HG03108 (cell line): ENCODE measurements around the gene PCDH20.
"Not testable (repeated sequence)": the region's sequence is repeated elsewhere in the genome, so short reads cannot be mapped to it uniquely, and the experiment has no call there.

Experiments used
- ATAC-seq: cut with Tn5 transposase; IDR thresholded peaks from one replicate; pipeline ENCODE4 v1.9.1; 2021; ENCODE audit warnings: moderate library complexity; ENCODE audit not compliant: unreplicated experiment

The PCDH20 gene, protein sequence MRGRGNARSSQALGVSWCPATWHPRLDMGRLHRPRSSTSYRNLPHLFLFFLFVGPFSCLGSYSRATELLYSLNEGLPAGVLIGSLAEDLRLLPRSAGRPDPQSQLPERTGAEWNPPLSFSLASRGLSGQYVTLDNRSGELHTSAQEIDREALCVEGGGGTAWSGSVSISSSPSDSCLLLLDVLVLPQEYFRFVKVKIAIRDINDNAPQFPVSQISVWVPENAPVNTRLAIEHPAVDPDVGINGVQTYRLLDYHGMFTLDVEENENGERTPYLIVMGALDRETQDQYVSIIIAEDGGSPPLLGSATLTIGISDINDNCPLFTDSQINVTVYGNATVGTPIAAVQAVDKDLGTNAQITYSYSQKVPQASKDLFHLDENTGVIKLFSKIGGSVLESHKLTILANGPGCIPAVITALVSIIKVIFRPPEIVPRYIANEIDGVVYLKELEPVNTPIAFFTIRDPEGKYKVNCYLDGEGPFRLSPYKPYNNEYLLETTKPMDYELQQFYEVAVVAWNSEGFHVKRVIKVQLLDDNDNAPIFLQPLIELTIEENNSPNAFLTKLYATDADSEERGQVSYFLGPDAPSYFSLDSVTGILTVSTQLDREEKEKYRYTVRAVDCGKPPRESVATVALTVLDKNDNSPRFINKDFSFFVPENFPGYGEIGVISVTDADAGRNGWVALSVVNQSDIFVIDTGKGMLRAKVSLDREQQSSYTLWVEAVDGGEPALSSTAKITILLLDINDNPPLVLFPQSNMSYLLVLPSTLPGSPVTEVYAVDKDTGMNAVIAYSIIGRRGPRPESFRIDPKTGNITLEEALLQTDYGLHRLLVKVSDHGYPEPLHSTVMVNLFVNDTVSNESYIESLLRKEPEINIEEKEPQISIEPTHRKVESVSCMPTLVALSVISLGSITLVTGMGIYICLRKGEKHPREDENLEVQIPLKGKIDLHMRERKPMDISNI

DNA sequence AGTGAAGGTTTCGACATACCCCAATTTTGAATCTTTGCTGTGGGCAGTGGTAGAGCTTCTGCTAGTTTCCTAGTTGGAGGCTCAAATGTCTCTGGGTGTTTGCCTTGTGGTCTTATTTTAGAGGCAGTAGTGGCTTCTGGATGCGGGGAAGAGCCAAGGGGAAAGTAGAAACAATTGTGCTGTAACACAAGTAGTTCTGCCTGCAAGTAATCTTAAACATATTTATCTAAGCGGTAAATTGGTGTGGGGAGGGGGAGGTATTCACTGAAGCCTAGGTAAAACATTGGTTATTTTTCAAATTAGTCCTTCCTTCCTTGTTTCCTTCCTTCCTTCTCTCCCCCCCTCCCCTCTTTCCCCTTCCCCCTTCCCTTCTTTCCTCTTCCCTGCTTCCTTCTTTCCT, at the start of gene PCDH20:
PCDH20 (minus strand) TSS at position 101 of the 400 bp plus-strand sequence. CDS start 691 bp downstream, outside the sequence.
- no peak for ATAC-seq

DNA sequence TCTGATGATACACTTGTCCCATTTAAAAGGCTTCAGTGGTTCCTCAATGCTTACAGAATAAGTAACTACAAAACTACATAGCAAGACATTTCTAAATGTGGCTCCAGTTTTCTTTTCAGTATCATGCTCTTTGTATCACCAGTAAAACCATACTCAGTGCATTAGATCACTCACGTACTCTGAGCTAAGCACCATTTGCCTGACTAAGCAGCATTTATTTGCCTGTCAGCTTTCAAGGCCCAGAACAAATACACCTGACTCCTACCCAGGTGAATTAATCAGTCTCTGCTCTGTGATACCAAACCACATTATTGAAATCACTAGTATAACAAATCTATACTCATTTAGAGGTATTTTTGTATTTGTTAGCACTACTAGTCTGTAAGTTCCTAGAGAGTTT, 47.4 kb upstream of the PCDH20 start:
- no peak for ATAC-seq

DNA sequence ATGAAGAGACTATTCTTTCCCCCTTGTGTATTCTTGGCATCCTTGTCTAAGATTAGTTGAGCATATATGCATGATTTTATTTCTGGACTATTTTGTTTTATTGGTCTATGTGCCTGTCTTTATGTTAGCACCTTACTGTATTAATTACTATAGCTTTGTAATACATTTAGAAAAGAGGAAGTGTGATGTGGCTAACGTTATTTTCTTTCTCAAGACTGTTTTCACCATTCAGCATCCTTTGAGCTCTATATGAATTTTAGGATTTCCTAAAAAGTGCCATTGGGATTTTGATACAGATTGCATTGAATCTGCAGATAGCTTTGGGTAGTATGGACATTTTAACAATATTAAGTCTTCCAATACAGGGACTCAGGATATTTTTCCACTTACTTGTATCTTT, 37.5 kb upstream of the PCDH20 start:
- no peak for ATAC-seq

DNA sequence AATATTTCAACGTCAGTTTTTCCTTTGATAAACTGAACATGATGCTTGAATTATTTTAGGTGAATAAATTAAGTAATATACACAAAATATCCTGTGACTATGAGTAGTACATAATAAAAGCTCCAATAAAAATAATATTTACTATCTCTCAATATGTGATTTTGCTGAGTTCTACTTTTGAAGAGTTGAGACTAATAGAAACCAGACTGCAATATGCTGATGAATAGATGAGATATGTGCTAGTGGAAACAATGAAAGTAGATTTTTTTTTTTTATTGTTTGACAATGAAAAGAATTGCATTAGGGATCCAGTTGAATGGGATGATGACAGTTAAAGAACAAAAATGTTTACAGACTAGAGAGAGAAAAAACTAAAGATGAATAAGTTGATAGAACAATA, 16.4 kb upstream of the PCDH20 start:
- no peak for ATAC-seq

DNA sequence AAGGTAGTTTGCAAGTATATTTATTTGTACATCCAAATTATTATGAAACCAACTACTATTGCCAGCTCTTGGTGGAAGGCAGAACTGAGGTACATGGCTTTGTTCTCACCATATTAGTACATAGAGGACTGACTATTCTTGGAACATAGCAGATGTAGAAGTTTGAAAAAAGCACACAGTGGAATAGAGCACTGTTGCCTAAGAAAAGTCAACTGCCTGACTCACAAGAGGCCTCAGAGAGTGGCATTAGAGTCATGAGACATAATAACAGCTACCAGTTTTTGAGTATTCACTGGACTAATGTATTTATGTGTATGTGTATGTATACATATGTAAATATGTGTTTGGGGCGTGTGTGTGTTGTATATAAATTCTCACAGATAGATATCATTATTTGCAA, 8.3 kb upstream of the PCDH20 start:
- no peak for ATAC-seq

DNA sequence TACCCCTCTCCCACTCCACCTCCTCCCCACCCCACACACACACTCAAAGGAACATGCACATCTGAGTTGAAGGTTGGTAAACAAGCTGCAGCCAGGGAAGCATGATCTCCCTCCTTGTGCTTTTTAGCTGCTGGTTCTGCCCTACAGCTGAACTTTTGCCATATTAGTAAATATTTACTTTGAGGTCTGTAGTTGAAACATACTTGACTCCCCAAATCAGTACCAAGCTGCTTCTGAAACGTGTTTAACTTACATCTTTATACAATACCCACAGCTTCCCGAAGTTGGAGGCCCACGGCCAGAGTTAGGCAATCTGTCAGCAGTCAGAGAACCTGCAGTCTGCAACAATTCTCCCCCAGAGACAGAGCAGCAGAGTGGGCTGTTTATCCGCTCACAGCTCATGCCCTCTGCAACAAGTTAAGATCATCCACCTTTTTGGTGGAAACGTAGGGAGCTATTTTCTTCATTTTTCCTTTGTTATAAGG, 1.5 kb upstream of the PCDH20 start:
- ATAC-seq, result no peak

DNA sequence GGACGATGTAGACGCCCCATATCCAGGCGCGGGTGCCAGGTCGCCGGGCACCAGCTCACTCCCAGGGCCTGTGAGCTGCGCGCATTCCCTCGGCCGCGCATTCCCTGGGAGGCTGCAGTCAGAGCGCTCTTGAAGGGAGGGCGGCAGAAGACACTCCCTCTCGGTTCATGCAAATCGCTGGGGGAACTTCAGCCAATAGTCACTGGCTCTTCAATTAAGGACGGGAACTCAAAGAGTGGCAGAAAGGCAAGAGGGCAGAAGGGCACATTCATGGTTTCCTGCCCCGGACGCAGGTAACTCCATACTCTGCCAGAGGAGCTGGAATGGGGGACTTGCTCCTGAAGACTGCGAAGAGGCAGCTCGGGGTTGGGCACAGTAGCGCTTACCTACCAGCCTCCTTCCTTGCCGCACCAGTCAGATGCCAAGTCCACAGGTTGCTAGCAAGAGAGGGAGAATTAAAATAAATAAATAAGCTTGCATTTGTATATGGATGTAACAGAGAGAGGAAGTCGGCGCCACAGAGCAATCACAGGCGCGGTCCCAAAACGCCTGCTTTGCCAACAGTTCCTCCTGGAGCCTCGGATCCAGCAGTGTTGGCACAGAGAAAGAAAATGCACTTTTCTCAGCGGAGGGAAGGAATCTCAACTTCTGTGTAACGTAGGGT, 459 bp downstream of the PCDH20 start:
- ATAC-seq, result no peak

DNA sequence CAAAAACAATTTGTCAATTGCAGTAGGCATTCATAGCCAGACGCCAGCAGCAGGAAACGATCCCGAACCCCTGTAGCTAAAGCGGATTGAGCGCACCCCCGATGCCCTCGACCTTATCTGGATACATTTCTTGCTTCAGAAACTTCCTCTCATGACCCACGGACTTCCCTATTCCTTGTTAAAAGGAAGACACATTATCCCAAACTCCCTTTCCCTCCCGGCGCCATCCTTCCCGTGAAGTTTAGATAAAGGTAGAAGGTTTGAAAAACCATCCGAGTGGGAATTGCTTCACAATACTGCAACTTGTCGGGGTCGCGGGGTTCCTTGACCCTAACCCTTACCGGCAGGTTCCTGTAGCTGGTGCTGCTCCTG, 977 bp downstream of the PCDH20 start:
- no peak for ATAC-seq

DNA sequence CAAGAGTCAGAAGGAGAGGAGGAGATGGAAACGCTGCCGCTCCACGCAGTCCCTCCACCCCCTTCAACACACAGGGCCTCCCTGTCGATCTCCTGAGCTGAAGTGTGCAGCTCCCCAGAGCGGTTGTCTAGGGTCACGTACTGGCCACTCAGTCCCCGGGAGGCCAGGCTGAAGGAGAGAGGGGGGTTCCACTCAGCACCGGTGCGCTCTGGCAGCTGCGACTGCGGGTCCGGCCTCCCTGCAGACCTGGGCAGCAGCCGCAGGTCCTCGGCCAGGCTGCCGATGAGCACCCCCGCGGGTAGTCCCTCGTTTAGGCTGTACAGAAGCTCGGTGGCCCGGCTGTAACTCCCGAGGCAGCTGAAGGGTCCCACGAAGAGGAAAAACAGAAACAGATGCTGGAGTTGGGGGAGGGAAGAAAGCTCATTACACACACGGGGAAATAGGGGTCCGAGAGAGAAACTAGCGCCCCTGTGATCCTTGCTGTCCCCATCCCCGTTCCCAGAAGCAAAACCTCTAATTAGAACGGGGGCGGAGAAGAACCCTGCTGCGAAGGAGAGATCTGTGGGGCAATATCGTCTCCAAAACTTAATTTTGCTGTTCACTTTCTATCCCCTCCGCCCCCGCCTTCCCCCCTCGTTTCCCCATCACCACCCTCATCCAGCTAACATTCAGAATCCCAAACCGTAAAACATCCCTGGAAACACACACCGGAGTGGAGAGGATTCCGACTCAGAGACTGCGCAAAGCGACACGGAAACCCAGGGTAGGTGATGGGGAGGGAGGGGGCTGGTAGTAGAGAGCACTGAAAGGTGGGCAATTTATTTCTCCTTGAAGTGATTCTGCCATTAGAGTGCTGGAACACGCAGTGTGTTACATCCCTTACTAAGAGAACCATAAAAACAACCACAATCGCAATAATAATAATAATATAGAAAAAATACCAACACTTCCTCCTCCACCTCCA, 1.8 kb downstream of the PCDH20 start:
- ATAC-seq, result no peak

DNA sequence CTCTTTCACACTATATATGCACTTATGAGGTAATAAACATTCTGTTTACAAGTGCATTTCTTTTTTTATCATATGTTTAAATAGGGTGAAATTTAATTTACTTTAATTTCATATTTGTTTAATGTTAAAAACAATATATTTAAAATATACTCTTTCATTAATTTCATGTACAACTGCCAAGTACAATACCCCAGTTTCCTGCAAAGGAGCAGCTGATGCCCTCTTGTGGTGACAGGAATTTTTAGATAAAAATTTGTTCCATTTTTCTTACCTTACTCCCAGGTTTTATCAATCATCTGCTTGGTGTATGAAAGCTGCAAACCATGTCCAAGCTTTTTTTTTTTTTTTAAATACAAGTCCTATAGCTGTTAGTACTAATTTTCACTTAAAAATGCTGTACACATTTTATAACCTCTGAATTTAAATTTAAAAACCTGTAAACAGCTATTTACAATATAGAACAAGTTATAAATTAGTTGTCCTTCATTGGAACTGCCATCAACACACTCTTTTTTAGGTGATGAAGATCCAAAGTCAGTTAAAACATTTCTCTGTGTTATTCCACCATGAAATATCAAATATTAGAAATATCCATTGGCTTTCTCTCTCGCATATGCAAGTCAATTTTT, 4.9 kb downstream of the PCDH20 start:
- ATAC-seq, result no peak

DNA sequence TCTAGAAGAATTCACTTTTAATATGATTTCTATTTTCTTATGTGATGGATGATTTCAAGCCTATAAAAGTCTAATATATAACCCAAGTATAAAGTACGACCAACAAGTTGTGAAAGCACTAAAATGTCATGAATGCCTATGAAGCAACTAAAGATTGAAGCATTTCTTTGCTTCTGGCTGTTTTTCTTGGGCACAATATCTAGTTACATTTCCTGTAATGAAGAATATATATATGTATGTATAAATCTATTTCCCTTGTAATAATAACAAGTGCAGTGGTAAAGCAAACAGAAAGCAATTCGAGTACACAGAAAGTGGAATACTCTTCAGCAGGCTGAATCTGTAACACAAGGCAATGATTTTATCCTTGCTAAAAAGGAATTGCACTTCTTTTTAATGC, 5.4 kb downstream of the PCDH20 start:
- ATAC-seq, result no peak

DNA sequence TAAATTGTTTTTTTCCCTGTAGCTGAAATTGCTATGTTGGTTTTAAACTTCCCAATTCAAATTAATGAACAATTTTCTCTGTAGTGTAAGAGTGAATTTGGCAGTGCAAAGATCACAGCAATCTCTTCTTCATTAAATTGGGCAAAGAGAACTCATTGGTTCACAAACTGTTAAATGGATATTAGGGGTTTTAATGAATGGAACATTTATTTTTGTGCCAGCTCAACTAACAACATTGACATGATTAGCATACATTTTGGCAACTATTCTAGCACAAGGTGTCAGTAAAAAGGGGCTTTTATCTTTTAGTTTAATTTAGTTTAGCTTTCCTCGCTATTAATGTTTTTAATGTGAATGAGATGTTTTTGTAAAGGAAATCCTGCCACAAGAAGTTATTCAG, 7.1 kb downstream of the PCDH20 start:
- ATAC-seq, result no peak

DNA sequence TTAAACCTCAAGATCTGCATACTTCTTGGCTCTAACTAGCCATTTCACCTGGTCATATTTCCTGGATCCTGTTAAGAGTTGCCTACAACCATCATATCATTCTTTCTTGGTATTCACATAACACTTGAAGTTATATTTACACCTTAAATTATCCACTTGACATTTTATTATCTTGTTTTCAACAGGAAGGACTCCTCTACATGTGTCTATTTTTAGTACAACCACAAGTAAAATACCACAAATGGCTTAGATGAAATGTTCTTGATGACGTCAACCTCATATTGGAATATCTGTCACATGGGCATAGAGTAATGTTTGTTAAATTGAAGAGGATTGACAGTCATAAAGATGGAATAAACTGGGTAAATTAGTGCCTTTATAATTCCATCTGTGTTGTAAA, 9.4 kb downstream of the PCDH20 start:
- ATAC-seq, result no peak

DNA sequence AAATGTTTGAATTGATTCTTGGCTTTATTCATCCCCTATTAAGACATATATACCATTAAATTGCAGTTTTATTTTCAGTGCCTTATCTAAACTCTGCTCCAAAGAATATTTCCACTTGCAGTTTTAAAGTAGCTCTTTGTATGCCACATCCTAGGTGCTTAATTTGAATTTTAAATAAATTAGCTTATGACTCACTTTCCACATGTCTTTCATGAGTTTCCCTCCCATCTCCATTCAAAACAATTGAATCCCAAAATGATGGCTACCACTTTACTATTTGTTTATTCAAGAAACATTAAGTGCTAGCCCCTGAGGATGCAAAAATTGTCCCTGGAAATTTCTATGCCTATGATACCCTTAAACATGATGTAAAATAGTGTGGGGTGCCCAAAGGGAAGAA, 19.5 kb downstream of the PCDH20 start:
- ATAC-seq, result no peak

DNA sequence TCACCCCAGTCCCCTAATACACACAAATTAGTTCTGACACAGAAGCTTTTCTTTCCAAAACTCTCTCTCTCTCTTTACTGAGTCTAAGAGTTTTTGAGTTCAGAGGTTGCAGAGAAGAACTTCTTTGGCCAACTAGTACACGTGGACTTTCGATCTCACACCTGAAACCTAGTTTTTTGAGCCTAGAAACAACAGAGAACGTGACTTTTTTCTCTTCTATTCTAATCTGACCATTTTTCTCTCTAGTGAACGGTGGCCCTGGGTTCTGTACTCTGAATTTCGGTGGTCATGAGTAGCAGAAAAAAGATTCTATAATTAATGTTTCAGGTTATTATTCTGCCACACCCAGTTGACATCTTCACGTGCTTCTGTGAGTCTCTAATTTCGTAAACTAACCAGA, 24.2 kb downstream of the PCDH20 start:
- ATAC-seq, result no peak

DNA sequence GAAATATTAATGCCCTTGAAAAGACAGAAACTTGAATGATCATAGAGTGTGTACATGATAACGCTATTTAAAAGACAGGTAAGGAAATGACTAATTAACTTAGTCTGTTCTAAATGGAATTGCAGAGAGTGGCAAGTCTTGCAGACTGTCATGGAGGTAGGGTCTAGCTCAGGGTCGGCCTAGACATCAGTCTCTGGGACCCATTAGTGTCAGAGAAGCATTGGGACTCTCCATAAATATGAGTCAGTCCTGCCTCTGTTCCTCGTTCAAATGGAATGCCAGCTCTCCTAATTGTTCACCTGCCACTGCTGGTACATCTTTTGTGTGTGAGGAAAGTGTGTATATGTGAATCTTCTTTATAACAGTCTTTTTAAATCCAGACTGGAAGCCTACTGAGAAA, 28.0 kb downstream of the PCDH20 start:
- no peak for ATAC-seq

DNA sequence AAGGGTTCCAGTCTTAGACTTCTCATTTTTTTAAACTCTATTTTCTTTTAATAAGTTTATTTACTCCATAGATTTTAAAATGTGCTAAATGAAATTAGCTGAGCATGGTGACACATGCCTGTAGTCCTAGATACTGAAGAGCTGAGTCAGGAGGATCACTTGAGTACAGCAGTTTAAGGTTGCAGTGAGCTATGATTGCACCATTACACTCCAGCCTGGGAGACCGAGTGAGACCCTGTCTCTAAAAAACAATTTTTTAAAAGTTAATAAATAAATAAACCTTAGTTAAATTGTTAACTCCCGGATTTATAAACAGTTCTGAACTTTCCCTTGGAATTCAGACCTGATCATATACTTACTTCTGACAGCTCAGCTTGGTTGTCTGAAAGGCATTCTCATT, 32.5 kb downstream of the PCDH20 start:
- ATAC-seq, result no peak

DNA sequence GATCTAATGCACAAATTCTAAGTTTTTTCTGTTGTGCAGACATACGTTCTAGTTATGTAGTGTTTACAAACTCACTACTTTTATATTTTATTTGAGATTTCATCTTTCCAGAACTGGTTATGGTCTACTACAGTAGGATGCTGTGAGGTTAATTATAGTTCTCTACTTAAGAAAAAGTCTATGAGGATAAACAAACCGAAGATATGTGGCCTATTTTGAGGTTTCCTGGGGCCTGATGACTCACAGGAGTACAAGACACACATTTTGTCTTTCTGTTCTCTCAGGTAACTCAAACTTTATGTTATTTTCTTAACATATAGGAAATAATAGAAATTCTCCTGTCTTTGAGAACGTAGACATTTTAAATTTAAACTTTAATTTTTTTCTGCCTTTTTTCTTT, 45.1 kb downstream of the PCDH20 start:
- no peak for ATAC-seq

DNA sequence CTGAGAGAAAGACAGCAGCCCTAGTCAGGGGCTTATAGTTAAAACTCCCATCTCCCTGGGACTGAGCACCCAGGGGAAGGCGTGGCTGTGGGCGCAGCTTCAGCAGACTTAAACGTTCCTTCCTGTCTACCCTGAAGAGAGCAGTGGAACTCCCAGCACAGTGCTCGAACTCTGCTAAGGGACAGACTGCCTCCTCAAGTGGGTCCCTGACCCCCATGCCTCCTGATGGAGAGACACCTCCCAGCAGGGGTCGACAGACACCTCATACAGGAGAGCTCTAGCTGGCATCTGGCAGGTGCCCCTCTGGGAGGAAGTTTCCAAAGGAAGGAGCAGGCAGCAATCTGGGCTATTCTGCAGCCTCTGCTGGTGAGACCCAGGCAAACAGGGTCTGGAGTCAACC, 51.0 kb downstream of the PCDH20 start:
- ATAC-seq, result not testable (repeated sequence)

DNA sequence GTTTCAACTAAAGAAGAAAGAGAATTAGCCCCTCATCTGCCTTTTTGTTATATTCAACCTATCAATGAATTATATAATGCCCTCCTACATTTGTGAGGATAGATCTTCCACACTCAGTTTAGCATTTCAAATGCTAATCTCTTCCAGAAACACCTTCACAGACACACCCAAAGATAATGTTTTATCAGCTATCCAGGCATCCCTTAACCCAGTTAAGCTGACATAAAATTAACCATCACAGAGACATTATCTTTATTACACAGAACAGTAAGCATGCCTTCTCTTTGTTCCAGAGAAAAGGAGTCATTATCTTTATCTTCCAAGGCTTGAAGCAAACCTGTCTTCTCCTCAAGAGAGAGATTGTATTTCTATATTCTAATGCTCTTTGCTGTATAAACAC, 53.1 kb downstream of the PCDH20 start:
- ATAC-seq, result no peak
